ENCODE results near the gene DDRGK1.

- TF ChIP-seq CTCF (IDR thresholded peaks at IDR 0.05; ENCODE audit: insufficient read depth, low read length, poor library complexity, severe bottlenecking) (no peak), EZH2phosphoT487 (conservative IDR thresholded peaks at IDR 0.05; ENCODE audit: low read length) (no peak)
These were observed 15.6 kb downstream of the DDRGK1 start for GRCh38 chr20:3188823-3189413.

Measured in SU-DHL-6 (cell line).